ES-I3 (cell line): ENCODE measurements around the gene TBX20.

ENCODE experiments used
- H3K36me3 ChIP-seq: 2 replicates; pipeline ENCODE4 v1.6.1; 2013; ENCODE audit warnings: mild to moderate bottlenecking, low read length, control low read depth, moderate library complexity; ENCODE audit not compliant: insufficient read depth
- H3K4me1 ChIP-seq: 2 replicates; pipeline ENCODE4 v1.6.1; 2013; ENCODE audit warnings: mild to moderate bottlenecking, control low read depth, low read length; ENCODE audit not compliant: insufficient read depth
- H3K9ac ChIP-seq: 2 replicates; pipeline ENCODE4 v1.6.1; 2013; ENCODE audit warnings: low read depth, mild to moderate bottlenecking, low read length, moderate library complexity
- H3K9me3 ChIP-seq: 2 replicates; pipeline ENCODE4 v1.6.1; 2013; ENCODE audit warnings: mild to moderate bottlenecking, low read length, moderate library complexity; ENCODE audit not compliant: control insufficient read depth, insufficient read depth

The TBX20 gene

GRCh38 chr7:35259523-35259908 lies 5.6 kb upstream of the TBX20 start:
- no peak overlapping the region for H3K9ac ChIP-seq
- H3K4me1 ChIP-seq, result peaks cover 17% of the 10 kb centered on the region
- H3K36me3 ChIP-seq, result no peaks in the 10 kb centered on the region
- no peaks in the 10 kb centered on the region for H3K9me3 ChIP-seq

DNA sequence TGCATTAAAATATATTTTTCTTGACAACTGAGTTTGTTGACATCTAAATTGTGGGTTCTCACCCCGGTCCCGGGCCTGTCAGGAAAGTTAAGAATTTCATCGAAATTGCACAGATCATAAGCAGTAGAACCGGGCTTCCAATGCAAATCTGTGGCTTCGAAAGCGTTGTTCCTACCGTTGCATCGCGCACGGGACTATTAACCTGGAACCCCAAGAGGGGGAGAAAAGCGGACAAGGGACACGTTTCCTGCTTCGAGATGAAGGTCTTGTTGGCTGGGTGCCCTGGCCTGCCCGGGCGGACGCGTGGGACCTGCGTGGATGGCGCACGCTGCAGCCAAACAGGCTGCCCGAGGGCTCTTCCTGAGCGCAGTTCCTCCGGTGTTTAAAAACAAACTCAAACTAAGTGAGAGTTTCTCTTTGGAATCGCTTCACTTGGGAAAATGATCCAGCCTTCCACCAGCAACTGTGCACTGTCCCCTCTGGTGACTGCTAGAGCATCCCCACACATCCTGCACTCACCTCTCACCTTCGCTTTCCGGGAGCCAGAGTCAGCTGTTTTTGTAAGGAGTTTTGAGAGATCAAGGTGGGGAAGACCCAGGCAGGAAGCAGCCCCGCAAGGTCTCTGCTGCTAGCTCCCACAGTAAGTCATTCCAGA lies 5.1 kb upstream of the TBX20 start:
- H3K9me3 ChIP-seq, result no peaks in the 10 kb centered on the region
- no peaks in the 10 kb centered on the region for H3K36me3 ChIP-seq

DNA sequence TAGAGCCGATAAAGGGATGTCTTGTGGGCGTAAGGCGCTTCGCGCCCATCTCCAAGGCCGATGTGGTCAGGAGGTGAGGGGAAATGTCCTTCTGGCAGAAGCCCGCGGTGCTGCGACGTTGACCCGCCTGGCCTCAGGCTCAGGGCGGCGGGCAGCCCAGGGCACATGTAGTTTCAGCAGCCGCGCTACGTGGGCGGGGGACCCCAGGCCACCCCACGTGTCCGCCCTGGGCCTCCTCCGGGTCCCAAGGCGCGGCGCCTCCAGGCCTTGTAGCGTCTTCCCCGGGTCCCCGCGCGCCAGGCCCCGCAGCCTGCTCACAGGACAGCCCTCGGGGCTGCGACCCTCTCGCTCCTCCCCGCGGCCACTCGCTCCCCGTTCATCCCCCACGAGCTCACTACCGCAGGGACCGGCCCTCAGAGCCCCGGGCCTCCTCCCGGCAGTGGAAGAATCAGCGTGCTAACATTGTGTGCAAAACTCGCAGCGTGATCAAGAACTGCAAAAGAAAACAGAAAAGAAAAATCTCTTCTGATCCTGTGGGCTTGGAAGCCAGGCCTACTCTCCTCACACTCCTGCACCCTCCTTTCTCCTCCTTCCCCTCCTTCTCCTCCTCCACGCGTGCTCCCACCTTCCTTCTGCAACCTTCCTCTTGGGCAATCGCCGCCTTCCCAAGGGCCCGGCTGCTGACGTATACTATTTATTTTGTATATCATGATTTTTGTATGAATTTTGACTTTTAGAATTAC lies 4.4 kb upstream of the TBX20 start:
- Histone ChIP-seq H3K9ac (peak overlapping the region; percentile 56; the same call in 1 of the 2 replicates), H3K36me3 (no peaks in the 10 kb centered on the region), H3K9me3 (no peaks in the 10 kb centered on the region), H3K4me1 (peaks cover 17% of the 10 kb centered on the region)

More for the DNA sequence above, 5.1 kb upstream of the TBX20 start:
- Histone ChIP-seq H3K9ac (peak overlapping the region; percentile 56; the same call in 1 of the 2 replicates), H3K4me1 (peaks cover 17% of the 10 kb centered on the region)

GRCh38 chr7:35257251-35258124 lies 3.6 kb upstream of the TBX20 start:
- Histone ChIP-seq H3K9ac (peak overlapping the region; percentile 56; the same call in 1 of the 2 replicates), H3K9me3 (no peaks in the 10 kb centered on the region), H3K36me3 (no peaks in the 10 kb centered on the region), H3K4me1 (peaks cover 17% of the 10 kb centered on the region)

GRCh38 chr7:35256256-35257175 lies 2.6 kb upstream of the TBX20 start:
- H3K4me1 ChIP-seq, result peaks cover 20% of the 10 kb centered on the region
- no peaks in the 10 kb centered on the region for H3K36me3 ChIP-seq
- H3K9me3 ChIP-seq, result no peaks in the 10 kb centered on the region
- H3K9ac ChIP-seq, result no peak overlapping the region; the same call in 1 of the 2 replicates

DNA sequence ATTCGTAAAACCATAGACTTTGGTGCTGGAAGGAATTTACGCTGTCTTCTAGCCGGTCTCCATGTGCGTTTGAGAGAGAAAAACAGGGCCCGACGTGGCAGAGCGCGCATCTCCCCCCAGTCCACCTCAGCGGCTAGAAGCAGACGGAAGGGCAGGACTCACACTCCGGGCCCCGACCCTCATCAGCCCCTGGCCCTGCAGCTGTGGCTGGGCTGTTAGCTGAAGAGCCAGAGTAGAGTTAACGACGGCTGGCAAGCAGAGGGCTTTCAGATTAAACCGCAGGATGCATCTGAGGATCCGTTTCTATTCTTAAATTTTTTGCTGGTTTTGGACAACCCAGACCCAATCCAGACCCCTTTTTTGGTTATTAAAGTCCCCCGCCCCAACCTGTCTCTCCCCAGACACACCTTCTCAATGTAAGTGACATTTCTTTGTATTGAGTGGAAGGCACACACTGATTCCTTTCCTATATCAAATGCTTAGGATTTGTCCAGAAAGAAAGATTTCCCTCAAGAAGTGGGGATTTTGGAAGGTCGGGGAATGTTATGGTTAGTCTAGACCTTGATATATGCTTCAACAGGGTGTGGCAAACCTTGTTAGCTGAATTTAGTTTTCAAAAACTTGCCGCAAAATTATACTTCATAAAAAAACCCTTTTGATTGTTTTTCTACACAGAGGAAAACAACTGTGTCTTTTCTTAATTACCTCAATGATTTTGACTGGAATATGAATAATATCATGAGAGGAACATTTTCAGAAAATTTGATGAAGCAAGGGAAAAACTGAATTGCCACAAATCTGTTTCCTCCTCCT lies 1.7 kb upstream of the TBX20 start:
- no peak overlapping the region for H3K9ac ChIP-seq
- H3K4me1 ChIP-seq, result peaks cover 21% of the 10 kb centered on the region
- no peaks in the 10 kb centered on the region for H3K9me3 ChIP-seq
- no peaks in the 10 kb centered on the region for H3K36me3 ChIP-seq

GRCh38 chr7:35254496-35255442 lies 869 bp upstream of the TBX20 start:
- peak overlapping the region; percentile 67; the same call in 1 of the 2 replicates for H3K9ac ChIP-seq
- H3K9me3 ChIP-seq, result no peaks in the 10 kb centered on the region
- no peaks in the 10 kb centered on the region for H3K36me3 ChIP-seq
- peaks cover 12% of the 10 kb centered on the region; the same call in 1 of the 2 replicates for H3K4me1 ChIP-seq

DNA sequence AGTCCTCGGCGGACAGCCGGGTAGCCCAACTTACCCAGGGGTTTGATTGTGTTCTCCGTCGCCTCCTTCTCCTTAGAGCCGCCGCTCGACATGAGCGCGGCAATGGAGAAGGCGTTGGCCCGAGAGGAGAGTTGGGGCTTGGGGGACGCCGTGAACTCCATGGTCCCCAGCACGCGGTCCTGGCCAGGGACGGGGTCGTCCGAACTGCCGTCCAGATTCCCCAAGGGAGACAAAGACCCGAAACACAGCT lies 515 bp downstream of the TBX20 start:
- H3K4me1 ChIP-seq, result peaks cover 12% of the 10 kb centered on the region; the same call in 1 of the 2 replicates
- H3K9ac ChIP-seq, result peak overlapping the region; percentile 67; the same call in 1 of the 2 replicates
- no peaks in the 10 kb centered on the region for H3K9me3 ChIP-seq
- H3K36me3 ChIP-seq, result no peaks in the 10 kb centered on the region

GRCh38 chr7:35252612-35253459 lies 1.1 kb downstream of the TBX20 start:
- Histone ChIP-seq H3K9me3 (no peaks in the 10 kb centered on the region), H3K36me3 (no peaks in the 10 kb centered on the region), H3K9ac (peak overlapping the region; percentile 67; the same call in 1 of the 2 replicates), H3K4me1 (peaks cover 12% of the 10 kb centered on the region; the same call in 1 of the 2 replicates)

- peaks cover 12% of the 10 kb centered on the region; the same call in 1 of the 2 replicates for H3K4me1 ChIP-seq
- no peak overlapping the region for H3K9ac ChIP-seq
- H3K36me3 ChIP-seq, result no peaks in the 10 kb centered on the region
- H3K9me3 ChIP-seq, result no peaks in the 10 kb centered on the region
Measured at GRCh38 chr7:35251606-35252310, 2.1 kb downstream of the TBX20 start.

DNA sequence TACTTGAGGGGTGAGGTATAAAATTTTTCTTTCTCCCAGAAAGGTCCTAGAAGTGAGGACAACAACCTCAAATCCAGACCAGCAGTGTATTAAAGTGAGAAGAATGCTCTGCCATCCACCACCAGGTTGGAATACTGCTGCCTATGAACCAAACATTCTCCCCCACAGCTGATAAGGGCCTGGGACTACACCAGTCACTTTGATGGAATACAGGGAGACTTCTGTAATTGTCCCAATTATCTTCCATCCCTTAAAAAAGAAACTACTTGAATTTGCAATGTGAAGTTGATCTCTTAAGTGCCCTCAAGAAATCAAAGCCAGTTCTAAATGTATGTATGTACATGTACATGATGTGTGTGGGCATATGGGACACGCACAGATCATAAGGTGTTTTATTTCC lies 3.0 kb downstream of the TBX20 start:
- peaks cover 8% of the 10 kb centered on the region; the same call in 1 of the 2 replicates for H3K4me1 ChIP-seq
- no peak overlapping the region for H3K9ac ChIP-seq
- no peaks in the 10 kb centered on the region for H3K9me3 ChIP-seq
- no peaks in the 10 kb centered on the region for H3K36me3 ChIP-seq
